SIG-M5 treated with dmso at 0.1 percent for 504 hours (cell line): ENCODE measurements around the gene CDH10.

ENCODE experiments used
- DNase-seq: peaks from one replicate; lab custom pipeline; 2025; ENCODE audit not compliant: unreplicated experiment; lab: John Stamatoyannopoulos, UW

CDH10 gene

GRCh38 chr5:24491490-24491889 is 153.3 kb downstream of the CDH10 start:
- no peak for DNase-seq

- no peak for DNase-seq
These were observed 157.2 kb downstream of the CDH10 start for GRCh38 chr5:24487368-24488229.

DNA sequence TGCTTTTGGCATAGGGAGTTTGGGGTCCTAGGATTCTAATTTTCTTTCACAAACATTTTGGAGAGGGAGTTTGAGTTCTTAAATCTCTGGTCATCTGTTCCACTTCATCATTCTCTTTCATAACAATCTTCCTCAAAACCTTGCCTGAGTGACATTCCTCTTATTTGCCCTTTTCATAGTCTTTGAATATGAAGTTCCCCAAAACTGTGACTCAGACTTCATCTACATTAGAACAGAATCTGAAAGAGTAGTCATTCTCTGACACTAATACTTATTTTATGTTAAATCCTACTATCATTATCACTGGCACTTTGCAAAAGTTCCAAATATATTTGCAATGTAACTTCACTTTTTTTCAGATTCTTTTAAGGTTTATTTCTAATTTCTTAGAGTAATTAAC is 163.8 kb downstream of the CDH10 start:
- no peak for DNase-seq

- no peak for DNase-seq
These were observed 166.8 kb downstream of the CDH10 start for GRCh38 chr5:24477958-24478357.

DNA sequence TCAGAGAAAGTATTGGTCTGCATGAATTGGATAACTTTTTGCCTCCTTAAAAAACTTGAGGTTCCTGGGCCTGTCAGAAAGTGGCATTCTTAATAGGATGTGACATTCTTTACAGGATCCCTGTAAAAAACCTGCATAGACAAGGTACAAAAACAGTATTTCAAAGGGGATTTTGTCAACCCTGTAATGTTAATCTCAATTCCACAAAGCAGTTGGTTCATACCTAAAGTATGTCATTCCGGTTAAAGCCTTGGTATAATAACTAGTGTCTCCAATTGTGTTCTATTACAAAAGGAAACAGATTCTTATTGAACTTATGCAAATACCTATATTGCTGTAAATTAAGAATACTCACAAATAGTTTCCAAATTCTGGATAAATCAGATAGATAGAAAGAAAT is 169.7 kb downstream of the CDH10 start:
- no peak for DNase-seq

DNA sequence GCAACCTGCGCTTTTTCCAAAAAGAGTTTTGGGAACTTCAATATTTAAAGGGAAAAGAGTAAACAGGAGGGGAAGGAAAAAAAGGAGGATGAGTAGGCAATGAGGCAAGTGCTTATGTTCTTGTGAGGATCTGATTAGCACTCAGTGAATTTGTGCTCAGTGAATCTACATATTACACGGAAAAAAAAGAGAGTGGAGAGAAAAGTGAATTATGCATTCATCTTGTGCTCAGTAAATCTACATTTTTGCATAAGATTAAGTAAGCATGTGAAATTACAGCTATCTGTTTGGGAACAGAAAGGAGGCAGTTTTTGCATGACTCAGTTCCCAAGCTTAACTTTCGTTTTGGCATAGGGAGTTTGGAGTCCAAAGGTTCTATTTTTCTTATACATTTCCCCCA is 170.1 kb downstream of the CDH10 start:
- DNase-seq = no peak

DNA sequence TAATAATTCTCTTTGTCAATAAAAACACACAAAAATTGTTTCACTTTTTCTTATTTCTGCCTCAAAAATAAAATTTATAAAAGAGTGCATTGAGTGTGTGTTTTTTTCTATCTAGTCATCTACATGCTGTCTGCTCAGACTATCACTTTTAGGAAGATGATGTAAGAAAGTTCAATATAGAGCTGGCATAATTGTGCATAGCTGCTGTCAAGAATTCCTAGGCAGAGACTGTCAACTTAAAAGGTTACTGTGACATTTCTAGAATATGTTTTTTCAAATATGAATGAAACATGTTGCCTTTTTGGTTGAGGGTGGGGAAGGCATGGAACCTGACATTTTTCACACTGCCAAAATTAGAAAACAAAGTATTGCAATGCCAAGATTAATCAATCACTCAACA is 172.3 kb downstream of the CDH10 start:
- no peak for DNase-seq

GRCh38 chr5:24444414-24444813 is 200.4 kb downstream of the CDH10 start:
- DNase-seq = no peak

- DNase-seq = no peak
These were observed 205.3 kb downstream of the CDH10 start for GRCh38 chr5:24439465-24439864.
